T follicular helper cell (primary cell): ENCODE results near the gene FAM193A.
A peak's percentile ranks its signal among the peaks of the same experiment; 100 is the strongest.
"Not testable (repeated sequence)": the region's sequence is repeated elsewhere in the genome, so short reads cannot be mapped to it uniquely, and the experiment has no call there.

ENCODE experiments used
- DNase-seq: peaks from one replicate; pipeline ENCODE4 v3.0.0-alpha.2; 2020; ENCODE audit warnings: low read depth

The FAM193A gene

DNA sequence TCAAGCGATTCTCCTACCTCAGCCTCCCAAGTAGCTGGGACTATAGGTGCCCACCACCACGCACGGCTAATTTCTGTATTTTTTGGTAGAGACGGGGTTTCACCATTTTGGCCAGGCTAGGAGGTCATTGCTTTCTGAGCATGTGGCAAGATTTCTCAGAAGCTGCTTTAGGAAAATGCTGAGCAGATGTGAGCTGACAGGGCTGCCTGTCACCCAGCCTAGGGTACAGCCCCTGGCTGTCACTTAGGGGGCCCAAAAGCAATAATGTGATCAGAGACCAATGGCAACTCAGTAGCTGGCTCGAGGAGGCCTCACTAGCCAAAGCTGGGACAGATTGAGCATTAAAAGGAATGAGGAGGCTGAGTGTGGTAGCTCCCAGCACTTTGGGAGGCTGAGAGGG is 154.9 kb downstream of the FAM193A start:
- no peak for DNase-seq

DNA sequence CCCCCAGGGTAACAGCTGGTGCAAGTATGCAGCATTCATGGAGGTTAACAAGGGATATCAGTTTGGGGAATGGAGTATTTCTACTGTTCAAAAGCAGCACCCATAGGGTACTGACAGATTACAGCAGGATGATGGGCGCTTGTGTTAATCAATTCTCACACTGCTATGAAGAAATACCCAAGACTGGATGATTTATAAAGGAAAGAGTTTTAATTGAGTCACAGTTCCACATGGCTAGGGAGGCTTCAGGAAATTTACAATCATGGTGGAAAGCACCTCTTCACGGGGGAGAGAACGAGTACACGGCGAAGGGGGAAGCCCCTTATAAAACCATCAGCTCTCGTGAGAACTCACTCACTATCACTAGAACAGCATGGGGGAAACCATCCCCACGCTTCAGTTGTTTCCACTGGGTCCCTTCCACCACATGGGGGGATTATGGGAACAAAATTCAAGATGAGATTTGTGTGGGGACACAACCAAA is 155.5 kb downstream of the FAM193A start:
- DNase-seq: no peak

DNA sequence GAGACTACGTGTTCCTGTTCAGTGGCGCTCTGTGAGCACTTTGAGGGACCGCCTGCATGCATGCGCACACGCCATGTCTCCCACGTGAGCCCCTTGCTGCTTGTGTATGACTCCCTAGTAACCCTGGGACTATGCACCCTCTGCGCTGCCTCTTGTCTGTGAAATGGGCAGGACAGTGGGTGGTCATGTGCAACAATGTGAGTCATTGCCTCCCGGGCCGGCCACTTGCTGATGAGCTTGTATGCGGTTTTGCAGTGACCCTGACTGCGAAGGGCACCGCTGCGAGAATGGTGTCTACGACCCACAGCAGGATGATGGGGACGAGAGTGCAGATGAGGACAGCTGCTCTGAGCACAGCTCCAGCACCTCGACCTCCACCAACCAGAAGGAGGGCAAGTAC is 158.2 kb downstream of the FAM193A start:
- no peak for DNase-seq

DNA sequence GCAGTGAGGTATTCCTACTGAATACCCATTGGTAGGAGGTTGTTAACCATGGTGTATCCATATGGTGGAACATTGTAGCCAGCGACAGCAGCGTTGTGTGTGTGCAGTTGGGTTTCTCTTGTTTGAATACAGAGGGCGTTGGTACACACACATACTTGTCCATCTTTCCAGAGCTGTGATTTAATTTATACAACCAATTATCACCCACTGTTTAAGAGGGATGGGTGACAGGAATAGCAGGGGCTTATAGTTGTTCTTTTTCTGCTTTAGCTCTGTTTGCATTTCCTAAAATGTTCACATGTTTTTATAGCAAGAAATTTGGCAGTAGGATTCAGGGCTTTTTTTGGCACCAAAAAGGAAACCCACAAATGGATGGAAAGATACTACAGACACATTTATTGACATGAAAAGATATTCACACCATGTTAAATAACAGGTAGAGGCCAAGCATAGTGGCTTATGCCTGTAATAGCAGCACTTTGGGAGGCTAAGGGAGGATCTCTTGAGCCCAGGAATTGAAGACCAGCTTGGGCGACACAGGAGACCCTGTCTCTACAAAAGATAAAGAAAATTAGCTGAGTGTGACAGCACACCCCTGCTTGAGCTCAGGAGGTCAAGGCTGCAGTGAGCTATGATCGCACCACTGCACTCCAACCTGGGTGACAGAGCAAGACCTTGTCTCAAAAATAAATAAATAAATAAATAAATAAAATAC is 159.1 kb downstream of the FAM193A start:
- no peak for DNase-seq

DNA sequence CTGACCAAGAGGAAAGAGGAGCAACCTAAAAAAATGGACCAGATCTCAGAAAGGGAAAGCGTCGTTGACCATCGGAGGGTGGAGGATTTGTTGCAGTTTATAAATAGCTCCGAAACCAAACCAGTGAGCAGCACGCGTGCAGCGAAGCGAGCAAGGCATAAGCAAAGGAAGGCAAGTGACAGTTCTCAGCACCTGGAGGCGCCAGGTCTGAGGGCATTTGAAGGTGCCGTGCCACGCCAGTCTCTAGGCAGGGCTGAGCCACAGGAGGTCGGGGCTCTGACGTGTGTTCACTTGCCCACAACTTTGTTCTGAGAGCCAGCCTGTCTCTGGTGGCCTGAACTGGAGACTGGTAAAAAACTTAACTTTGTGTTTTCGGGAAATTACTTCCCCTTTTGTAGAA is 160.0 kb downstream of the FAM193A start:
- DNase-seq: no peak

DNA sequence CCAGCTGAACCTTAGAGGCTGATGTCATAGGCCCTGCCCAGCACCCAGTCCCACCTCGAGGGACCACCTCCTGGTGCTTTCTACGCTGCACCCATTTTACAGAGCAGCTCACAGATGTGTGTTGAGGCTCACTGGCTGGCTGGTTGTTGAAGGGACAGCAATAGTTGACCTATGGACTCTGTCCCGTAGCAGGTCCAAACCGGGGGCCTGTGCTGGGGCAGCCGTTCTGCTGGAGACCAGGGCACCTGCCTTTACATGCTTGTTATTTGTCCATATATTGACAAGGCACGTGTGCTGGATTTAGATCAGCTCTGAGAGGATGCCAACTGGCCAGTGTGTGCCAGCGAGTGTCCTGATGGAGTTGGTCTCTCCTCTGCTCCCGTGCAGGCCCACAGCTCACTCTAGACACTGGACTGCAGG is 161.6 kb downstream of the FAM193A start:
- no peak for DNase-seq

DNA sequence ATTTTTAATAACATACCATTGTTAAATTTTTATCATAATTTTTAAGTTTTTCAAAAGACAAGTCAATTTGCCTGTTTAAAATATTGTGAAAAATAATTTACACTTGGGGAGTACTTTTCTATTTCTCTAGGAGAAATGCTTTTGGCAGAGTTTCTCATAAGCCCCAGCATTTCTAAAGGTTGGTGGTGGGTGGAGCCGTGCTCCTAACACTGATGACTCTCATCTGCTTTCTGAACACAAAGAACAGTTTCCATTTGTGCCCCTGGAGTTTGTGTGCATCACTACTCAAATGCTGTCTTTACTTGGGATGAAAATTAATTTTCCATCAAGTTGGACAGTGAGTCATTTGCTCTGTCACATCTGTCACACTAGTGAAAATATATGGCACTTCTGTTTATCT is 162.1 kb downstream of the FAM193A start:
- no peak for DNase-seq

DNA sequence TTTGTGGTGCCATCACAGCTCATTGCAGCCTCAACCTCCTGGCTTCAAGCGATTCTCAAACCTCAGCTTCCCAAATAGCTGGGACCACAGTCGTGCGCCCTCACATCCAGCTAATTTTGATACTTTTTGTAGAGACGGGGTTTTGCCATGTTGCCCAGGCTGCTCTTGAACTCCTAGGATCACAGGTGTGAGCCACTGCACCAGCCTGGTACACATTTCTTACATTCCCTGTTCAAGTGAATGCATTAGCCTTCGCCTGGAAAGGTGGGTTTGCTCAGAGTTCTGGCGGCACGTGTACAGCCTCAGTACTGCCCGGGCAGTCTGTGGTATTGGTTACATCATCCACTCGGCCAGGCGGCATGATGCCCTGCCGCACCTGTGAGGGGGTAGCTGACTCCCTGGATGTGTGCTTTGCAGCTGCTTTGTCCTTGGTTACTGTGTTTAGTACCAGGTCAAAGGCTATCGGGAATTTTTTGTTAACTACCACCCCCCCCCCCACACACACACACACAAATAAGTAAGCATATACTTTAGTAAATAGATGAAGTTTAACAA is 162.6 kb downstream of the FAM193A start:
- DNase-seq: no peak

DNA sequence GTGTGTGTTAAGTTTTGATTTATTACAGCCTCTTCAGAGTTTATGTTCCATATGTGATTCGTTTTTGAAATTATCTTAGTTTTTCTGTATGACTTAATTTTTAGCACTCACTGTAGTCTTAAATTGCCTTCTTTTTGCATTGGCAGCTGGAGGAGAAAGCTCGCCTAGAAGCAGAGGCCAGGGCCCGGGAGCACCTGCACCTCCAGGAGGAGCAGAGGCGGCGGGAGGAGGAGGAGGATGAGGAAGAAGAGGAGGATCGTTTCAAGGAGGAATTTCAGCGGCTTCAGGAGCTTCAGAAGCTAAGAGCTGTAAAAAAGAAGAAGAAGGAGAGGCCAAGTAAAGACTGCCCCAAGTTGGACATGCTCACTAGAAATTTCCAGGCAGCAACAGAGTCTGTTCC is 163.1 kb downstream of the FAM193A start:
- no peak for DNase-seq

DNA sequence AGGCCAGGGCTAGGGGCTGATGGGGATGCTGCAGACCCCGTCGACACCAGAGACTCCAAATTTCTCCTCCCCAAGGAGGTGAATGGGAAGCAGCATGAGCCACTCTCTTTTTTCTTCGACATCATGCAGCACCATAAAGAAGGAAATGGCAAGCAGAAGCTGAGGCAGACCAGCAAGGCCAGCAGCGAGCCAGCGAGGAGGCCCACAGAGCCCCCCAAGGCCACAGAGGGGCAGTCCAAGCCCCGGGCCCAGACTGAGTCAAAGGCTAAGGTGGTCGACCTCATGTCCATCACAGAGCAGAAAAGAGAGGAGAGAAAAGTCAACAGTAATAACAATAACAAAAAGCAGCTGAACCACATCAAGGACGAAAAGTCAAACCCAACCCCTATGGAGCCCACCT is 163.6 kb downstream of the FAM193A start:
- no peak for DNase-seq

DNA sequence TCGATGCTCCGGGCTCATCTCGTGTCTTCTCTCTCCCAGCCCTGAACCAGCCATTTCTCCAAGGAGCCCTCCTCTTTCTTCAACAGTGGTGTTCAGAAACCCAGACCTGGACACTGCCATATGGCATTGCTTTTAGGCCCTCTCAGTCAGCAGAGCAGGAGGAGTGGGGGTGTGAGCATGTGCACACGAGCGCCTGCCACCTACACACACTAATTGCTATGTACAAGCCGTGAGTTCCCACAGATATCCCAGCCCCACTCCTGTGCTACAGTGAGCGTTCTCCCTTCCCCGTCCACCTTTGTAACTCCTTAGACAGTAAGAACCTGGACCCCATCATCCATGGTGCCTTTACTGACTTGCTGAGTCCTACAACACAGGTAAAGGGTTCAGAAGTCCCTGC is 165.9 kb downstream of the FAM193A start:
- no peak for DNase-seq

DNA sequence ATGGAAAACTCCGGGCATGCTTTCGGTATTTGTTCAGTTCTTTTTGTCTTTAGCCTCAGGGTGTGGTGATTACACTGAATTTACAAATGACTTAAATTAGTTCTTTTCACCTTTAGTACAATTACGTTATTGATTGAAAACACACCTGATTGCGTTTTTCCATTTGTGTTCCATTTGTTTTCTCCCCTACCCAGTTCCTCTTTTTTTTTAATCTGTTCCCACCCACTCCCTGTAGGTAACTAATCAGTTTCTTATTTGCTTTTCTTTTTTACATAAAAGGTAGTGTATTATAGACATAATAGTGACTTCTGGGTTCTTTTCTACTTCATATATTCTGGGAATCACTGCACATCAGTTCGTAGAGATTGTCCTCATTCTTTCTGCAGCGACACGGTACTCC is 166.3 kb downstream of the FAM193A start:
- no peak for DNase-seq

DNA sequence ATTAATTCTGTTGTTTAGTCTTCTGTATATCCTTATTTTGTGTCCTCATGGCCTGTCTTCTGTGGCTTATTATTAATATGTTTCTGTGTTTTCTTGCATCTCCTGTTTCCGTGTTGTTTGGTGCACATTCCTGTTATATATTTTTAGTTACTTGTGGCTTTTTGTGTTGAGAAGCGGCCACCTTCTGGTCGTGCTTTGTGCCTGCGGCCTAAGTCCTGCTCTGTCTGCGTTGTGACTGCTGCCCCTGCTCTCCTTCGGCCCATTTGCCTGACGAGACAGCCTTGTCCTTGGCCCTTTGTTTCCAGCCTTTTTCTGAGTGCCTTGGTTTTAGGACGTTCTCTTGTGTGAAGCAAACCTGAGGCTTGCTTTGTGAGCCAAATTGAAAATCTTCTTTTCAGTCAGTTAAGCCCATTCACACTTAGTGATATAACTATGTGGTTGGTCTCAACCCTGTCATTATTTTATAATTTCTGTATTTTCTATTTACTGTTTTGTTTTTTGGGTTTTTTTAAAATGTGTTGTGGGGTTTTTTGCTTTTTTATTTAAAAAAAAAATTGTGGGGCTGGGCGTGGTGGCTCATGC is 175.9 kb downstream of the FAM193A start:
- DNase-seq: no peak

DNA sequence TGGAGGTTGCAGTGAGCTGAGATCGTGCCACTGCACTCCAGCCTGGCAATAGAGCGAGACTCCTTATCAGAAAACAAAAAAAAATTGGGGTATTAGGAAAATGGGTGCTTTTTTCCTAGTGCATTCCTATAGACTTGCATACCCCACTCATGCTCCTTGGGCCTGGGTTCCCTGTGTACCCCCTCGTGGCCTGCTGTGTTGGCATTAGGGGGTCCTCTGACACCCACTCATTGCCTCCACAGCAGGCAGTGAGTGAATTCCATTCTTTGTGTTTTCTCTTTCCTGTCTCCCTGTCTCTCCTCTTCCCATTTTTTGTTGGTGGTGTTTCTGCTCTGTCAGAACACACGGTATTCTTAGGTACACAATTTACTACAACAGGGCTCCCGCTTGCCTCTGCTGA is 176.9 kb downstream of the FAM193A start:
- no peak for DNase-seq

DNA sequence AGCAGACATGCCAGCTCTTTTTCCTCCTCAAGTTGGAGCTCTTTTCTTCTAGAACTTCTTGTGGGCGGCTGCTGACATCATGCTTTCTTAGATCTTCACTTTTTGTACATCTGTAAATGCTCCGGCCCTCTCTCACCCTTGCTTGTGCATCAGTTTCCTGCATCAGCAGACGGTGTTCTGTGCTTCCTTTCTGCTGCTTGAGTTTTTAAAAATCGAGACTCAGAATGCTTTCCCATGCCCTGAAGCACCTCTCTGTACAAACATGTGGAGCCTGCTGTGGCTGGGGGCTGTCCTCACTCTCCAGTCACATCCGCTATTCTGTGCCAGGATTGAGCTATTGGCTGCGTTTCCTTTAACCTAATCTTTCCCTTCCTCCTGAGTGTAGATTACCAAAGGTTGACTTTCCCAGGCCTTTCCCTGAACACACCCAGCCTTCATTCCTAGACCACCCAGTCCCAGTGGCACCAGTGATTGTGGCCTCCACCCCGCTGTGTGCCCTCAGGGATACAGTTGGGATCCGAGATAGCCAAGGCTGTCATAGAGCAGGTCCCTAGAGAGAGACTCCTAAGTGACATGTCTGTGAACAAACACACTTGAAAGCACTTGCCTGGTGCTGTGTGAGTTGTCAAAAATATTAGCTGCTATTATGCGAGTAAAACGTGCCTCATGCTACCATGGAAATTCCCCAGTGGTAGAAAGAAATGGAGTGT is 177.8 kb downstream of the FAM193A start:
- DNase-seq: peak; percentile 24

DNA sequence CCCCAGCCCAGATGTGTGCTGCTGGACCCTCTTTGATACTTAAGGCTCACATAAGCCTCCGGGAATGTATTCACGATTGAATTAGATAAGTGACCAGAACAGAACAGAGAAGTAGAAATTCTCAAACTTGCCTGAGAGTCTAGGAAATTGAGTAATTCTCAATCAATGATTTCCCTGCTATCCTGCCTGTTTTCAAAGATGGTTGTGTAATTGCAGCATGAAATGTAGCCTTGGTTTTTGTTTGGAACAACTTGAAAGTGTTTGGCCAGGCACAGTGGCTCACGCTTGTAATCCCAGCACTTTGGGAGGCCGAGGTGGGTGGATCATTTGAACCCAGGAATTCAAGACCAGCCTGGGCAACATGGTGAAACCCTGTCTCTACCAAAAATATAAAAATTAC is 178.5 kb downstream of the FAM193A start:
- DNase-seq: no peak

DNA sequence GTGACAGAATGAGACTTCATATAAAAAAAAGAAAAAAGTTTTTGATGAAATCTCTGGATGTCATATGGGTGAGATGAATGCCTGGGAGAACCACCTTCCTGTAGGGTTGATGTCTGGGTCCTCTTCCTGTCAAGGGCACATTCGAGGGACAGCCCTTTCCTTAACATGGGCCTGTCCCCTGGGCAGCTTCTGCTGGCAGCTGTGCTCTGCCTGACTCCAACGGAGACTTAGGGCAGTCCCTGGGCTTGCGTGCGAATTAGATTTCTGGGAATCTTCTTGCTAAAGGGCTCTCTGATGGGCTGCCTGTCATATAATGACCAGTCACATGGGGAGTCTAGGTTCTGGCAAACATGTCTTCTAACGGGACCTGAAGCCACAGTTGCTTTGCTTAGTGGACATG is 179.0 kb downstream of the FAM193A start:
- no peak for DNase-seq

DNA sequence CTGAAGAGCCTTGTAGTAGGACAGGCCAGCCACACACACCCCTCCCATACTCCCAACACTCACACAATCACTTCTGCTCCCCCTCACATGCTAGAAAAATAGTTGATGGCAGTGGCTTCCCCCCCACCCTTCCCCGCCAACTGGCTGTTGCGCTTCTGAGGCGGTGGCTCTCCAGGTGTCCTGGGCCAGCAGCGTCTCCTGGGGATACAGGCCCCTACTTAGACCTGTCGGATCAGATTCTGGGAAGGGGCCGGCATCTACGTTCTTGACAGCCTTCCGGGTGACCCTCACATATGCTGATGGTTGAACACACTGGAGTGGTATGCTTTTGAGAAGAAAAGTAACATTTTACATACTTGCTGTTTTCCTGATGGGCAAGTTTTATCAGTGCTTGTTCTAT is 179.8 kb downstream of the FAM193A start:
- DNase-seq: no peak

DNA sequence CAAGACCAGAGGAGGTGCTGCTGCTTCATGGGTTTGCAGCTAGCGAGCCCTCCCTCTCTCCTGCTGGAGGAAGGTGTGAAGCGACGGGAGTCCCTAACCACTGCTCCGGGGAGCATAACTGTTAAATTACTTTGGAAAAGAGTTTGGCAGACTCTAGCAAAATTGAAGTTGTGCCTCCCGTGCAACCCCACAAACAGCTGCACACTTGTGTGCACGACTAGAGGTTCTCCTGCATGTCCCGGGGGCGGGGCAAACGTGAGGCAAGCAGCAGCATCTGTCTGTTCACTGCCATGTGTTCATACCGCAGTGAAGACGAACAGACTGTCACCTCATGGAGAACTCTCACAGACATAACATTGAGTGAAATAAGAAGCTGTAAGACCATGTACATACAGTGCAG is 185.1 kb downstream of the FAM193A start:
- no peak for DNase-seq

DNA sequence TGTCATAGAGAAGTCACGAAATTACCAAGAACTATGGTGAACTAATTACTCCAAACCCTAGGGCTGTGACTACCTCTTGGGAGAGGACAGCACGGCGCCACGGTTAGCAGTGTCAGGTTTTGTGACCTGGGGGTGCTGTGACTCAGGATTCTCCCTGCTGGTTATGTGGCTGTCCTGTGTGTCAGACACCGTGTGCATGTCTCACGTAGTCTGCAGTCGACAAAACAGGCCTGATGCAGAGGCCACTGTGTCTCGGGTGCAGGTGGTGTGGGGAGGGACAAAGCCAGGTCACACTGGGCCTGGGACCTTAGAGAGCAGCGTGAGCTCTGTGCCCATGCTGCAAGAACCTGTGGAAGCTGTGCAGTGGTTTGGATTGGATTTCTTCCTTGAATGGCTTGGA is 185.6 kb downstream of the FAM193A start:
- no peak for DNase-seq

DNA sequence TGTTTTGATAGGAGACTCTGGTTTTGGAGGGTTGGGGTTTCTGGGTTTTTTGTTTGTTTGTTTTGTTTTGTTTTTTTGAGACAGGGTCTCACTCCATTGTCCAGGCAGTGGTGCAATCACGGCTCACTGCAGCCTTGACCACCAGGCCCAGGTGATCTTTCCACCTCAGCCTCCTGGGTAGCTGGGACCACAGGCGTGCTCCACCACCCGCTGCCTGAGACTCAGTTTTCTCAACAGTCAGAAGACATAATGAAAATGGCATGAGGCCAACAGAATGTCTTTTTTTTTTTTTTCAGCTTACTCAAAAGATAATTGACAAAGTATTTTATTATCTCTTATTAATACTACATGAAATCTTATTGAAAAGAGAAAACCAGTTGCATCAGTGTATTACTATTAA is 187.3 kb downstream of the FAM193A start:
- no peak for DNase-seq

DNA sequence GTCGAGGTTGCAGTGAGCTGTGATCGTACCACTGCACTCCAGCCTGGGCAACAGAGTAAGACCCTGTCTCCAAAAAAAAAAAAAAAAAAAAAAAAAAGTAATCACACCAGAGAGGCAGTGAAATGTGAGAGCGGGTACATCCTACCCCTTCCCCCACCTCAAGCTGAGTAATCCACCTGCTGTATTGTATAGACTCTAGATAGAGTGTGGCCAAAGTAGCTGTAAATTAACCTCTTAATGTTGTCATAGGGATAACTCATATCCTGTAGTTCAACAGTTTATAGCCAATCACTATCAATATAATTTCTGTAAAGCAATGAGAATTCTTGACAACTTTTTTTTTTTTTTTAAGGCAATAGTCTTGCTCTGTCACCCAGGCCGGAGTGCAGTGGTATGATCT is 188.9 kb downstream of the FAM193A start:
- no peak for DNase-seq

DNA sequence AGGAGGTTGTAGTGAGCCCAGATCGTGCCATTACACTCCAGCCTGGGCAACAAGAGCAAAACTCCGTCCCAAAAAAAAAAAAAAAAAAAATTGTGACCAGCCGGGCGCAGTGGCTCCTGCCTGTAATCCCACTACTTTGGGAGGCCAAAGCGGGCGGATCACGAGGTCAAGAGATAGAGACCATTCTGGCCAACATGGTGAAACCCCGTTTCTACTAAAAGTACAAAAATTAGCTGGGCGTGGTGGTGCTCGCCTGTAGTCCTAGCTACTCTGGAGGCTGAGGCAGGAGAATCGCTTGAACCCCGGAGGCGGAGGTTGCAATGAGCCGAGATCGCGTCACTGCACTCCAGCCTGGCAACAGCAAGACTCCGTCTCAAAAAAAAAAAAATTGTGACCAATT is 190.4 kb downstream of the FAM193A start:
- not testable (repeated sequence) for DNase-seq
